Hepatic stellate cell (primary cell): ENCODE results near the gene PLEKHG3.
"Not testable (repeated sequence)": the region's sequence is repeated elsewhere in the genome, so short reads cannot be mapped to it uniquely, and the experiment has no call there.

Source experiments
- DNase-seq: peaks from one replicate; pipeline ENCODE4 v3.0.0; 2011; ENCODE audit warnings: low spot score

The PLEKHG3 gene

GRCh38 chr14:64704143-64704742 lies at the start of gene PLEKHG3:
PLEKHG3 (plus strand) TSS chr14:64704424; CDS start chr14:64727632, 23,208 bp downstream.
- peak; percentile 81 for DNase-seq

- DNase-seq: no peak
Observed at GRCh38 chr14:64654901-64655300, 49.3 kb upstream of the PLEKHG3 start.

- DNase-seq: no peak
Observed at GRCh38 chr14:64656986-64657385, 47.2 kb upstream of the PLEKHG3 start.

- DNase-seq: no peak
Observed at GRCh38 chr14:64658201-64658600, 46.0 kb upstream of the PLEKHG3 start.

GRCh38 chr14:64658700-64659264 lies 45.4 kb upstream of the PLEKHG3 start:
- not testable (repeated sequence) for DNase-seq

GRCh38 chr14:64659366-64659765 lies 44.9 kb upstream of the PLEKHG3 start:
- no peak for DNase-seq

GRCh38 chr14:64663174-64663573 lies 41.0 kb upstream of the PLEKHG3 start:
- DNase-seq: no peak

GRCh38 chr14:64671591-64671990 lies 32.6 kb upstream of the PLEKHG3 start:
- peak; percentile 71 for DNase-seq

- DNase-seq: no peak
Observed at GRCh38 chr14:64673316-64673715, 30.9 kb upstream of the PLEKHG3 start.

- DNase-seq: no peak
Observed at GRCh38 chr14:64673748-64674147, 30.5 kb upstream of the PLEKHG3 start.

- no peak for DNase-seq
Observed at GRCh38 chr14:64674829-64675228, 29.4 kb upstream of the PLEKHG3 start.

- no peak for DNase-seq
Observed at GRCh38 chr14:64675312-64675711, 28.9 kb upstream of the PLEKHG3 start.

- no peak for DNase-seq
Observed at GRCh38 chr14:64676410-64677008, 27.7 kb upstream of the PLEKHG3 start.

GRCh38 chr14:64680013-64680713 lies 24.1 kb upstream of the PLEKHG3 start:
- no peak for DNase-seq

GRCh38 chr14:64680714-64681065 lies 23.5 kb upstream of the PLEKHG3 start:
- DNase-seq: no peak

GRCh38 chr14:64681796-64682710 lies 22.2 kb upstream of the PLEKHG3 start:
- peak; percentile 67 for DNase-seq

- no peak for DNase-seq
Observed at GRCh38 chr14:64682843-64683242, 21.4 kb upstream of the PLEKHG3 start.

- no peak for DNase-seq
Observed at GRCh38 chr14:64683264-64683663, 21.0 kb upstream of the PLEKHG3 start.

GRCh38 chr14:64684091-64684490 lies 20.1 kb upstream of the PLEKHG3 start:
- DNase-seq: no peak

GRCh38 chr14:64685371-64686281 lies 18.6 kb upstream of the PLEKHG3 start:
- no peak for DNase-seq

GRCh38 chr14:64686282-64686615 lies 18.0 kb upstream of the PLEKHG3 start:
- no peak for DNase-seq
